GM19455 (cell line): Measurements from ENCODE around the gene UVRAG.

Source experiments
- ATAC-seq: cut with Tn5 transposase; IDR thresholded peaks from one replicate; pipeline ENCODE4 v1.9.1; 2021; ENCODE audit not compliant: unreplicated experiment

The UVRAG gene

GRCh38 chr11:76177250-76177686 lies 362.3 kb downstream of the UVRAG start:
- ATAC-seq = no peak

- ATAC-seq = no peak
These were observed 364.1 kb downstream of the UVRAG start for GRCh38 chr11:76179147-76179546.

GRCh38 chr11:76181371-76181770 lies 366.4 kb downstream of the UVRAG start:
- ATAC-seq = no peak

- no peak for ATAC-seq
These were observed 369.6 kb downstream of the UVRAG start for GRCh38 chr11:76184551-76184993.

- ATAC-seq = no peak
These were observed 370.5 kb downstream of the UVRAG start for GRCh38 chr11:76185511-76185910.

- ATAC-seq = no peak
These were observed 371.0 kb downstream of the UVRAG start for GRCh38 chr11:76185931-76186401.

GRCh38 chr11:76186776-76187279 lies 371.8 kb downstream of the UVRAG start:
- ATAC-seq = no peak

- ATAC-seq = no peak
These were observed 373.9 kb downstream of the UVRAG start for GRCh38 chr11:76188873-76189272.

- ATAC-seq = no peak
These were observed 374.7 kb downstream of the UVRAG start for GRCh38 chr11:76189682-76190081.

GRCh38 chr11:76190376-76190775 lies 375.4 kb downstream of the UVRAG start:
- ATAC-seq = no peak
